Thoracic aorta (tissue), 2 donors: ENCODE data around the gene ZNF524. TPM values are rescaled to one million over a fixed set of nuclear protein-coding genes. Genes with fewer than 3 reads are reported as not detected.

Experiments used
- ATAC-seq: fragments of 150-250 bp; one replicate; pipeline ENCODE4 v1.8.0; 2017; ENCODE audit warnings: low read depth; ENCODE audit not compliant: insufficient number of reproducible peaks, low FRiP score
- DNase-seq: peaks from one replicate; pipeline ENCODE4 v3.0.0-alpha.2; 2020; ENCODE audit warnings: low spot score
- H3K27ac ChIP-seq, 2 donors: fragments of 200-600 bp; sonication (generic); 1 replicate in 1 of 2; 2 replicates in 1 of 2; pipeline ENCODE4 v1.5.1; 2016; ENCODE audit warnings: mild to moderate bottlenecking in 2 of 2, moderate library complexity in 2 of 2
- H3K27me3 ChIP-seq: fragments of 200-600 bp; sonication (generic); replicated peaks from 2 replicates; pipeline ENCODE4 v1.6.0; 2016; ENCODE audit warnings: mild to moderate bottlenecking; ENCODE audit not compliant: insufficient read depth
- H3K36me3 ChIP-seq: fragments of 200-600 bp; sonication (generic); one replicate; pipeline ENCODE4 v1.5.1; 2016
- H3K4me1 ChIP-seq, 2 donors: fragments of 200-600 bp; sonication (generic); 1 replicate in 1 of 2; 2 replicates in 1 of 2; pipeline versions ENCODE4 v1.5.1 to v1.6.0; 2016; ENCODE audit warnings: low read depth in 2 of 2, mild to moderate bottlenecking in 1 of 2; ENCODE audit not compliant: control insufficient read depth in 1 of 2
- H3K4me3 ChIP-seq: fragments of 200-600 bp; sonication (generic); 2 replicates; pipeline ENCODE4 v1.5.1; 2016; ENCODE audit warnings: mild to moderate bottlenecking
- H3K9me3 ChIP-seq: fragments of 200-600 bp; sonication (generic); 2 replicates; pipeline ENCODE4 v1.5.1; 2016
- CTCF ChIP-seq: fragments of 200-600 bp; sonication (generic); IDR thresholded peaks from one replicate; pipeline ENCODE4 v1.5.1; 2019; ENCODE audit warnings: antibody characterized with exemption
- total RNA-seq, 2 donors: library from RNA; depleted of rRNA; stranded (reverse); fragments of >200 nt; gene quantifications; one replicate each; pipeline versions ENCODE4 v1.1.0 to v1.2.3, GENCODE V29; 2016

Gene ZNF524
- total RNA-seq, 2 donors from 2014 or later = 21.7 to 26.4 TPM

DNA sequence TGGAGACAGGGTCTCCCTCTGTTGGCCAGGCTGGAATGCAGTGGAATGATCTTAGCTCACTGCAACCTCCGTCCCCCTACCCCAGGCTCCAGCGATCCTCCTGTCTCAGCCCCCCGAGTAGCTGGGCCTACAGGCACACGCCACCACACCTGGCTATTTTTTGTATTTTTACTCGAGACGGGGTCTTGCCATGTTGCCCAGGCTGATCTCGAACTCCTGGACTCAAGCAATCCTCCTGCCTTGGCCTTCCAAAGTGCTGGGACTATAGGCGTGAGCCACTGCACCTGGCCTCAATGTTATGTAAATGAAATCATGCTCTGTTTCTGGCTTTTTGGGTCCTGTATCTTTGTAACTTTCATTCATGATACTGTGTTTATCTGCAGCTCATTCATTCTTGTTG, 11.3 kb upstream of the ZNF524 start:
- Histone ChIP-seq H3K27me3 (no peaks in the 10 kb centered on the region), H3K9me3 (no peaks in the 10 kb centered on the region), H3K4me1 (peaks cover 9 to 15% of the 10 kb centered on the region in 2 donors), H3K4me3 (no peak overlapping the region), H3K27ac (no peak overlapping the region), H3K36me3 (no peaks in the 10 kb centered on the region)
- ATAC-seq (no peak), DNase-seq (no peak)
- no peak for TF ChIP-seq CTCF

GRCh38 chr19:55590109-55590508, 10.0 kb upstream of the ZNF524 start:
- no peak for TF ChIP-seq CTCF
- no peak overlapping the region for H3K4me3 ChIP-seq
- no peak for ATAC-seq

GRCh38 chr19:55590617-55591016, 9.5 kb upstream of the ZNF524 start:
- TF ChIP-seq CTCF = no peak
- no peak overlapping the region for H3K4me3 ChIP-seq
- no peaks in the 10 kb centered on the region for H3K36me3 ChIP-seq
- ATAC-seq (no peak), DNase-seq (no peak)
- H3K4me1 ChIP-seq = peaks cover 9 to 15% of the 10 kb centered on the region in 2 donors
- H3K27me3 ChIP-seq = no peaks in the 10 kb centered on the region
- H3K27ac ChIP-seq = no peak overlapping the region
- no peaks in the 10 kb centered on the region for H3K9me3 ChIP-seq

More at GRCh38 chr19:55590109-55590508, 10.0 kb upstream of the ZNF524 start:
- H3K27me3 ChIP-seq = no peaks in the 10 kb centered on the region
- H3K4me1 ChIP-seq = peaks cover 9 to 15% of the 10 kb centered on the region in 2 donors
- no peak overlapping the region for H3K27ac ChIP-seq
- H3K9me3 ChIP-seq = no peaks in the 10 kb centered on the region
- H3K36me3 ChIP-seq = no peaks in the 10 kb centered on the region
- no peak for DNase-seq

GRCh38 chr19:55591555-55591954, 8.5 kb upstream of the ZNF524 start:
- ATAC-seq (no peak), DNase-seq (no peak)
- H3K4me1 ChIP-seq = peaks cover 4 to 9% of the 10 kb centered on the region in 2 donors
- no peak overlapping the region for H3K4me3 ChIP-seq
- H3K27me3 ChIP-seq = no peaks in the 10 kb centered on the region
- H3K9me3 ChIP-seq = no peaks in the 10 kb centered on the region
- H3K27ac ChIP-seq = no peak overlapping the region
- TF ChIP-seq CTCF = no peak
- peaks cover 3% of the 10 kb centered on the region for H3K36me3 ChIP-seq

DNA sequence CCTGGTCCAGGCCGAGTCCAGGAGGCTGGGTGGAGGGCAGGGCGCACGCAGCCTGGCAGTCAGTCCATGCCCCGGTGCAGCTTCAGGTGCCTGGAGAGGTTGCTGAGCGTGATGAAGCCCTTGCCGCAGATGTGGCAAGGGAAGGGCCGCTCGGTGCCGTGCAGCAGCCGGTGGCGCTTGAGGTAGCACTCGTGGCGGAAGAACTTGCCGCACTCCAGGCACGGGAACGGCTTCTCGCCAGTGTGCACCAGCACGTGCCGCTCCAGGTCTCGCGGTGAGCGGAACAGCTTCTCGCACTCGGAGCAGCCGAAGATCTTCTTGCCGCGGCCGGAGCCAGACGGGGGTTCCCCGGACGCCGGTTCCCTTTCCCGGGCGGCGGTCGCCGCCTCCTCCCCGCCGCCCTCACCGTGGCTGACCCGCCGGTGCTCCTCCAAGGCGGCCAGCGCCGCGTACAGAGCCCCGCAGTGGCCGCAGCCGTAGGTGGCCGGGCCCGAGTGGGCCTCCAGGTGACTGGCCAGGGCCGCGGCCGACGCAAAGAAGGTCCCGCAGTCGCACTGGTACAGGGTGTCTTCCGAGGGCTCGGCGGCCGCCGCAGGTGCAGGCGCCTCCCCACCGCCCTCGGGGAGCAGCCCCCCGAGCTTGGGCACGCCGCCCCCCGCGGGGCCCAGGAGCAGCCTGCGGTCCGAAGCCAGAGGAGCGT, 7.5 kb upstream of the ZNF524 start:
- H3K4me1 ChIP-seq = no peaks in the 10 kb centered on the region
- DNase-seq (no peak), ATAC-seq (no peak)
- no peak overlapping the region for H3K27ac ChIP-seq
- H3K4me3 ChIP-seq = no peak overlapping the region
- no peaks in the 10 kb centered on the region for H3K9me3 ChIP-seq
- H3K36me3 ChIP-seq = peaks cover 12% of the 10 kb centered on the region
- no peak for TF ChIP-seq CTCF
- H3K27me3 ChIP-seq = no peaks in the 10 kb centered on the region
